Activated naive CD4-positive, alpha-beta T cell treated with Interleukin-2 at 50 U/mL for 16 hours (primary cell): ENCODE data around the gene C3.
"Not testable (repeated sequence)": the region's sequence is repeated elsewhere in the genome, so short reads cannot be mapped to it uniquely, and the experiment has no call there.

Experiments
- DNase-seq: peaks from one replicate; pipeline ENCODE4 v3.0.0-alpha.2; 2020

The C3 gene

DNA sequence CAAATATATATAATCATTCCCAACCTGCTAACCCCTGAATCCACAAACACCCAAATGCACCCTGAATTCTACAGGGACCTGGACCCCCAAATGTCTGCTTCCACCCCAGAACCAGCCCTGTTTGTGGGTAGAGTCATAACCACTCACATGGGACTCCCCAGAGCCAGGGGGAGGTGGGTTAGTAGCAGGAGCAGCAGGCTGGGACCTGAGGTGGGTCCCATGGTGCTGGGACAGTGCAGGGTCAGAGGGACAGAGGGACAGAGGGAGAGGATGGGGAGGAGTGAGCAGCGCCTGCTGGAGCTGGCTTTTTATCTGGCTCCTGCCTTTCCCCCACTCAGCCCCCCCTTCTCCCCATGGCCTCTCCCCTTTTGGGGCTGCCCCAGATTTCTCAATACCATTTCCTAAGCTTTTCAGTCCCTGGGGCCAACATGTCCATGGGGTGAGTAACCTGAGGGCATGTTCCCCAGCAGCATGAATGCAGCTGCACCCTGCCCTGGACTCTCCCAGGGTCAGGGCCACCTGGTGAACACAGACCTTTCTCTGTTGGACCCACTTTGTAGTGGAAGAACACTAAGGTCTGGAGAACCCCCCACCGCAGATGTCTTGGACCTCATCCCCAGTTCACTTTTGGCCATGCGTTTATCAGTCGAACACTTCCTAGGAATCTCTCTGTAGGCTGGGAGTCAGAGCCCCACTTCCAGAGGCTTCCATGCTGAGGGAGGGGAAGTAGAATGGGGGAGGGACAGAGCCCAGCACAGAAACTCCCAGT lies at the start of gene C3:
Gene C3 (minus strand): TSS at position 282 of the 769 bp plus-strand sequence. CDS start 61 bp downstream, at position 221.
- no peak for DNase-seq

DNA sequence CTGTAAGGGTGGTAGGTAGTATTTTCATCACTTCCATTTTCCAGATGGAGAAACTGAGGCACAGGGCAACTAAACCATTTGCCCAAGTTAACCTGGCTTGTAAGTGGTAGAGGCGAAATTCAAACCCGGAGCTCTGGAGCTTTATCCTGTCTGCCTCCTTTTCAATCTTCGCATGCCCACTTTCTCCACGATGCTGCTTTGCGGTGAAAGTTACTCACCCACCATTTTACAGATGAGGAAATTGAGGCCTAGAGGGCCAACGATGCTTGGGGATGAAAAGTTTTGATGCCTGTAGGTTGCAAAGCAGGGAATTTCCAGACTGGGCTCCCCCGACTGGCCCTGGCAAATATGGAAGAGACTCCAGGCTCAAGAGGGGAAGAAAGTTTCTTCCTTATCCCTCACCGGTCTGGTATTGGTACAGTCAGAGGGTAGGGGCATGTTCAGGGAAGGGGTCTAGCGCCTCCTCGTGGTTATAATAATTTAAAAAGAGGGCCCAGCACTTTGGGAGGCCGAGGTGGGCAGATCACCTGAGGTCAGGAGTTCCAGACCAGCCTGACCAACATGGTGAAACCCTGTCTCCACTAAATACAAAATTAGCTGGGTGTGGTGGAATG lies 48.7 kb upstream of the C3 start:
- no peak for DNase-seq

DNA sequence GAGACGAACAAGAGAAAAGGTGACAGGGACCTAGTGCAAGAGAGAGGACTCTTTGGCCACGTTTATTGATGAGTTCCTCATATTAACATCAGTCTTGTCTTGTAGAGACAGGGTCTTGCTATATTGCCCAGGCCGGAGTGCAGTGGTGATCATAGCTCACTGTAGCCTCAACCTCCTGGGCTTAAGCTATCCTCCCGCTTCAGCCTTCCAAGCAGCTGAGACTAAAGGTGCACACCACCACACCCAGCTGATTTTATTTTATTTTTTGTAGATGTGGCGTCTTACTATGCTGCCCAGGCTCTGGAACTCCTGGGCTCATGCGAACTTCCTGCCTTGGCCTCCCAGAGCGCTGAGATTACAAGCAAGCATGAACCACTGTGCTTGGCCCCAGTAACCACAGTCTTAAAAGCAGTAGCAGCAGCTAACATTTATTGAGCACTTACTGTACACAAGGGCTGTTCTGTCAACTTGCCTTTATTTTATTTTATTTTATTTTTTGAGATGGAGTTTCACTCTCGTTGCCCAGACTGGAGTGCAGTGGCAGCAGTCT lies 47.9 kb upstream of the C3 start:
- DNase-seq: peak; percentile 11

DNA sequence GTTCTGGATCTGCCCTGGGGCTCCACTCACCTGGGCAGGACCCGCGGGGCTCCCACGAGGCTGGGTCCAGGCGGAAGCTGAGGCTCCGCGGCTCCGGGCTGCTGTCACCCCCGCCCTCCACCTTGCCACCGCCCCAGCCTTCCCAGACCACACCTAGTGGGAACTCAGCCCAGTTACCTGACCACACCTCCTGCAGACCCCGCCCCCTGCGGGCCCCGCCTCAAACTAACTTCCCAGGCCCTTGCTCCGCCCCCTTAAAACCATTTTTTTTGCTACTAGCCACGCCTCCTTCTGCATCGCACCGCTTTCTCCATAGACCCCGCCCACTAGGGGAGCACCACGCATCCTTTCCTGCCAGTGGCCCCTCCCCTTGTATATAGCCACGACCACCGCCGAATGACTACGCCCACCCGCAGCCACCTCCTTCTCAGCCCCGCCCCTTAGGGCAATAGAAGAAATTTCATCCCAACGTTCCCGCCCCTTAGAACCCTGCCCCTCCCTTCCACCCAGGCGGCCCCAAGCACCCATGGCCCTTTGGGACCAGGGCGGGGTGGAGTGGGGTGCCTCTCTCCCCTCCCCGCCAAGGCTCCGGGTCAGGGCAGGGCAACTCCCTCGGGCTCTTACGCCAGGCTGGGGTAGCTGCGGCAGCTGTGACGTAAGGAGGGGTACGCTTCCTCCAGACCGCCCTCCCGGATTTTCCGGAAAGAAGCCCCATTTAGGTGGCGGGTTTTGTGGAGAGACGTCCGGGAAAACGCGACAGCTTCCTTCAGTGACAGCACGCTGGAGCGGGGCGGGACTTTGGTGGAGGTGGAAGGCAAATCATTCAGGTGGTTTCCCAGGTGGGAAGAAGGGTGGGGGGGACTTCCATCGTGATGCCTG lies 47.1 kb upstream of the C3 start, which contains the start of gene SH2D3A:
Gene SH2D3A (minus strand): TSS at position 79 of the 879 bp plus-strand sequence. CDS start 3,687 bp downstream, outside the sequence.
- DNase-seq: peak; percentile 92

DNA sequence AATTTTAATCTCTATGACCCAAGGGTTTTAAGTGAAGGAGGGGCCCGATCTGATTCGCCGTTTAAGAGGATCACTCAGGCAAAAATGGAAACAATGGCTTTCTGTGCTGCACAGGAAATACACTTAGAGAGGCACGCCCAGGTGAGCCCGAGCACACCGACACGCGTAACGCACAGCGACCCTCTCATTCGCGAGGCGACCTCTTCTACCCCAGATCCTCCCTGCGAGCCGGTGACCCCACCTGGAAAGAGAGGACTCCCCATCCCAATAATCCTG lies 46.6 kb upstream of the C3 start:
- no peak for DNase-seq

DNA sequence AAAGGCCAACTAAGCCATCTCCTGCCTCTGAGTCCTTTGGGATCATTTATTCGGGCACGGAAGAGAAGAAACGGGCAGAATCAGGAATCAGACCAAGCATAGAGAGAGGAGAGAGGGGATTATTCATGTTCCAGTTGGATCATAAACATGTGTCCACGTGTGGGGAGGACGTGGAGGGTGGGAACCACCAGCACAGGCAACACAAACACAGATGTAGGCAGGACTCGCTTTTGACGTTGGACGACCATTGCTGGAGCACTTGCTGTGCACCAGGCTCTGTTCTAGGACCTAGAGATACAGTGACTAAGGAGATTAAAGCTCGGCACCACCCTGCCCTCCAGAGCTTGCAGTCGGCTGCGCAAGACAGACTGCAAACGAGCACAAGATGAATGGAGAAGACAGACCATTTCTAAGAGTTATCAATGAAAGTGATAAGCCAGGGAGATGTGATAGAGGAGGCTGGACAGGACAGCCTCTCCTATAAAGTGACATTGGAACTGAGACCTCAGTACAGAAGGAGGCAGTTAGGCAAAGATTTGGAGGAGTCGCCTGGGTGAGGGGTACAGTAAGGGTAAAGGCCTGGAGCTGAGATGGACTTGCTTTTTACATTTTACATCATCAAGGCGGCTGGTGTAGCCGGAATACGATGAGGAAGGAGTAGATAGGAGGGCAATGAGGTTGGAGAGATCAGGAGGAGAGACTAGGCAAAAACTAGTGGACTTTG lies 46.1 kb upstream of the C3 start:
- DNase-seq: peak; percentile 11

DNA sequence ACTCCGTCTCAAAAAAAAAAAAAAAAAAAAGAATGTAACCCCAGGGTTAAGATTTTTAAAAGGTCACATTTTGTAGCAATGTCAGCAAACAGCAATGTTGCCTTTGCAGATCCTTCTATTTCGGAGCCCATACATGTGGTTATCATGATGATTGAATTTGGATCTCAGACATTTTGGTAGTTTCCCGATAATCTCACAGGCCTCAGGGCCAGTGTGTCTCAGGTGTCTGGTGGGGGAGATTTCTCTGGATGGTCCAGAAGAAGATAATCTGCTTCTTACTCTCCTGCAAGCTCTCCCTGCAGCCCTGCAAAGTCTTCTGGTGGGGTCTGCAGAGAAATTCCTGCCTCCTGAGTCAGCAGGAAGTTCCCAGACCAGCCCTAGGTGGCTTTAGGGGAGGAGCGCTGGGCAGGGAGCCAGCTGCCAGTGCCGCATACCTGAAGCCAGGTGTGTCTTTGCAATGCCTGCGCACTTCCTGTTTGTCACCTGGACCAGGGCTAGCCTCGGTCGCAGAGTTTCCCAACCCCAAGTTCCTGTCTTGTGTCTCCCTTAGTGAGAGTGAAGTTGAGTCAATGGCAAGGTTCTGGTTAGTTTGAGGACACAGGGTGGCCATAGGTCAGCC lies 45.4 kb upstream of the C3 start:
- DNase-seq: no peak

DNA sequence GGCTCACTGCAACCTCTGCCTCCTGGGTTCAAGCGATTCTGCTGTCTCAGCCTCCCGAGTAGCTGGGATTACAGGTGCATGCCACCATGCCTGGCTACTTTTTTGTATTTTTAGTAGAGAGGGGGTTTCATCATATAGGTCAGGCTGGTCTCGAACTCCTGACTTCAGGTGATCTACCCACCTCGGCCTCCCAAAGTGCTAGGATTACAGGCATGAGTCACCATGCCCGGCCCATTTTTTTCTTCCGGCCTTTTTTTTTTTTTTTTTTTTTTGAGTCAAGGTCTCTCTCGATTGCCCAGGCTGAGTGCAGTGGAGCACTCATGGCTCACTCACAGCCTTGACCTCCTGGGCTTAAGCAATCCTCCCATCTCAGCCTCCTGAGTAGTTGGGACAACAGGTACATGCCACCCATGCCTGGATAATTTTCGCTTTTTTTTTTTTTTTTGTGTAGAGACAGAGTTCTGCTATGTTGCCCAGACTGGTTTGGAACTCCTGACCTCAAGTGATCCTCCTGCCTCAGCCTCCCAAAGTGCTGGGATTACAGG lies 41.9 kb upstream of the C3 start:
- DNase-seq: not testable (repeated sequence)

DNA sequence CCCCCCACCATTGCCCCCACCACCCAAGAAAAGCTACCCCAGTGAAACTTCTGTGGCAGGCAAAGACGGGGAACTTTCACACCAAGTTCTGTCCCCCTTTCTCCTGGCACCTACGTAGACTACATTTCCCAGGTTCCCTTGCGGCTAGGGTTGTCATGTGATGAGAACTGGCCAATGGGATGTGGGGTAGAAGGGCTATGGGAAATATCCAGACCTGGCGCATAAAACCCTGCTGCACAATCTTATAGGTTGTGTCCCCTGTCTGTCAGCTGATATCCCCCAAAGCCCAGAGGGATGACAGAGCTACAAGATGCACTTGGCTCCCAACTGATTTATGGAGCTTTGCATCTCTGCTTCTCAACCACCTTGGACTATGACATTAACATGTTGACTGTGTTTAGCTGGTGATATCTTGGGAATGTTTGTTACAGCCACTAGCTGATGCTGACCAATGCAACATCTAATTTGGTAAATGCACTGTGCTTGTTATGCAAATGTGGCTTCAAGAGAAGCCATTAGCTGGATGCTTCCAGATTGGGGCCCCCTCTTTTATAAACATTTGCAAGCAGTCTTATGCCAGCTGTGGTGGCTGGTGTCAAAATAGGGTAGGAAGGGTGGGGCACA lies 40.7 kb upstream of the C3 start:
- DNase-seq: no peak

DNA sequence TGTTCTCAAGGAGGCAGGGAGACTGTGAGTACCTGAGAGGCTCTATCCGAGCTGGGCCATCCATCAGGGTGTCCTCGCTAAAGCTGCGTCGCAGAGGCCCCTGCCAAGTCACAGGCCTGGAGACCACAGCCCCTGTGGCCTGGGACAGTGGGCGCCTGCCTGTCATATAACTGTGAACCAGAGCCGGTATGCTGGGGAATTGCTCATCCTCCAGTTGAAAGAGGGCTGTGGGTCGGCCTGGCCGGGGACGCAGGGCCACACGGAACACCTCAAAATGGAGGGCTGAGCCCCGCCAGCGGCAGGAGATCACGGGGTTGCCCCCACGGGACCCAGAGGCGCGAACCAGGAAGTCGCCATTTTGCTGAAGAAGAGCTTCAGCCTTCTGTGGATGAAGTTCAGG lies 40.2 kb upstream of the C3 start:
- DNase-seq: no peak

DNA sequence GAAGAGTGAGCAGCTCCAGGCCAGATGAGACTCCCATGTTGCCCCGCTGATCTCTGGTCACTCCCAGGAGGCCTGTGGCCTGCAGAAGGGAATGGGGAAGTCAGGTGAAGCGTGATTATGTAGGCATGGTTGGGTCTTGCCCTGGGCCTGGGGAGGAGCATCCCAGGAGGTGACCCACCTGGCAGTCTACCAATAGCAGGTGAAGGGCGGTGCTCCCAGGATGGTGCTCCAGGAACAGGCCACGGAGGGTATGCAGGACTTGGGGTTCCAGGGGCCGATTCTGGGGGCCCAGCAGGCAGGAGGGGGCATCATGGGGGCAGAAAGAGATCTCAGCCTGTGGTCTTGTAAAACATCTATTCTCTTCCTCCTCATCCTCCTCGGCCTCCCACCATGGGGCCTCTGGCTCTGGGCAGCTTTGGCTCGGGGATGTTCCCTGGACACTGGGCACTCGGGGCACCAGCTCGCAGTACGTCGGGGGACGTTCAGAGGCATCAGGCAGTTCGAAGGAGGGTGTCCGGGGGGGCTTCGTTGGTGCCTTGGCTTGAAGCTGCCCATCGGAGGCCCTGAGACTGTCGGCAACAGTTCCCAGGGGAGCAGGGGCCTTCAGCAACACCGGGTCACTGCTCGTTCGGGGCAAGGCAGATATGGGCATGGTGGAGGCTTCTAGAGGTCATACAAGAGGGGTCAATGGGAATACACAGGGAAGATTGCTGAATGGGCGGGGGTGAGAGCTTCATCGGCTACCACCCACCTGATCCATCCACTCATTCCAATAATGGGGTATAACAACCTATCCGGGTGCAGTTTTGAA lies 34.4 kb upstream of the C3 start:
- DNase-seq: no peak

DNA sequence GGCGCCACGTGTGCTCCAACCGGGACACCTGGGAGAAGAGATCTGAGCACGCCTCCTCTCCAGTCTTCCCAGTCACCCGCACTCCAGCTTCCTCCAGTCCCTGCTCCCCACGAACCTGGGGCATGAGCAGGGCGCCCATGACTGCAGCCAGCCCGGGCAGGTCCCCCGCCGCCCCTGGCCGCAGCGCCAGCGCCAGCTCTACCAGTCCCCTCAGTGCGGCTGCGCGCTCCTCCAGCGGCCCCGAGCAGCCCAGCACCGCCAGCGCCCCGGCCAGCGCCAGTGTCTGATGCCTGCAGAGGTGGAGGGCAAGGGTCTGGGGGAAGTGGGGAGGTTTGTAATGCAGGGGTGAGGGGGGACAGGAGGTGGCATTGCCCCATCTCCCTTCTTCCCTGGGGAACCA lies 33.7 kb upstream of the C3 start:
- DNase-seq: no peak

DNA sequence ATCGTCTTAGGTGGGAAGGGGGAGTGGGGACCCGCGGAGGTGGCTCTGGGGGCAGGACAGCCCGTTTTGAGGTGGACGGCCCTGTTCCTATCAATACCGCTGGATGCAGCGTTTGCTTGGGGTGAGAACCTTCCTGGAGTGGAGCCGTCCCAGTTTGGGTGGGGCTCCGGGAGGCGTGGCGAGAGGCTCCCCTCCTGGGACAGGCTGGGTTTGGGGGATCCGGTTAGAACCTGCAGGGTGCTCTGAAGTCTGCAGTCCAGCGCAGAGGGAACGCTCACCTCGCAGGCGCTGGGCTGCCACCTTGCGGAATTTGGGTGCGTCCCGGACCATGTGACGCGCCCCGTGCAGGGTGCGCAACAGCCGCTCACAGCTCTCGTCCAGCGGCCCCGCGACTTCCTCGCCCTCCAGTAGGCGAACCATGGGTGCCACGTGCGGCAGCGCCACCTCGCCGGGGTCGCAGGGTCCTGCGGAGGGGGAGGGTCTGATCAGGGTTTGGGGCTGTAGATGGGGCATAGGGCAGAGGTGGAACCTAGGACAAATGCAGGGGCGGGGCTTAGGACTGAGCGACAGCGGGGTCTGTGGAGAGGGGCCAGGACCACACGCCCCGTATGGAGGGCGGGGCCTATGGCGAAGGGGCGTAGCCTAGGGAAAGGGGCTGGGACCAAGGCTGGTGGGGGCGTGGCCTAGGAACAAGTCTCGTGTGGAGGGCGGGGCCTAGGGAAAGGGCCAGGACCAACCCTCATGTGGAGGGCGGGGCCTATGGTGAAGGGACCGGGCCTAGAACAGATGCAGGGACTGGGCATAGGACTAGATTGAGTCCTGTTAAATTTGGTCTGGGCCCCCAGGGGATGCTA lies 33.0 kb upstream of the C3 start:
- peak; percentile 79 for DNase-seq

DNA sequence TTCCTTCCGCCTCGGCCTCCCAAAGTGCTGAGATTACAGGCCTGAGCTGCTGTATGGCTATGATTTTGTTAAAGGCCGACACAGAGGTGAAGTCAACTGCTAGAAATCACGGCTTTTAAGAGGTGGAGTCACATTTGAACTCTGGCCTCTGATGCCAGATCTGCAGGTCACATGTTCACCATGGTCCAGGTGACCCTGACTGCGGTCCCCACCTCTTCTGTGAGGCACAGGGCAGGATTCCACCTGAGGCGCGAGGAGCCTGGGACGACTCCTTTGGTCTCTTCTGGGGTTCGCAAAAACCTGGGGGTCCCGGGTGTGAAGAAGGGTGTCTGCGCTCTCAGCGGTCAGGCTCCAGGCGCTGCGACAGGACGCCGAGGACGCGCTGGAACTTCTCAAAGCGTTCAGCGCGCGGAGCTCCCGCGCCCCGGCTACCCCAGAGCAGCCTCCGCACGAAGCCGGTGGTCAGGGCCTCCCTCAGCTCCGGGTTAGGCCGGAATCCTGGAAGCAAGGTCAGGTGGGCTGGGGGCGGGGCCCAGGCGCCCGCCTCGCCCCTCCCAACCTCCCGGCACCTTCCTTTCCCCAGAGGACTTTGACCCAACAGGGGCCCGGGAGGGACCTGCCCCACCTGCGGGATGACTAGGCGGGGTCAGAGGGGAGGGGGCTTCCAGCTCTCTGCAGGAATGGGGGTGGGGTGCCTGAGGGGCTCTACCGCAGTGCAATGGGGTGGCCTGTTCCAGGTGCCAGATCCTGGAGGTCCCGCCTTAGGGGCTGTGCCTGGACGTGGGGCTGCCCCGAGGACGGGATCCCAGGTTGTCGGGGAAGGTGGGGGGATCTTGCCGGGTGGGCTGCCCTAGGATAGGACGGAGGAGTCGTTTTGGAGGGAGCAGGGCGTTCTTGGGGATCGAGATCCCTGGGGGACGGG lies 32.1 kb upstream of the C3 start:
- DNase-seq: no peak

DNA sequence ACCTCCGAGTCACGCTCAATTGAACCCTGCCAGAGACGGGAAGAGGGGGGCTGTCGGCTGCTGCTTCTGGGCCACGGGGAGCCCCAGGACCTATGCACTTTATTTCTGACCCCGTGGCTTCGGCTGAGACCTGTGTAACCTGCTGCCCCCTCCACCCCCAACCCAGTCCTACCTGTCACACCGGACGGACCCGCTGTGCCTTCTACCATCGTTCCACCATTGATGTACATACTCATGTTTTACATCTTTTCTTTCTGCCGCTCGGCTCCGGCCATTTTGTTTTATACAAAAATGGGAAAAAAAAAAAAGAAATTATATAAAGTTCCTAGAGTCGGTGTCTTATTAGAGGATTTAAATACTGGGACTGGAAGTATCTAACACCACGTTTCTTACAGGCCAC lies 30.7 kb upstream of the C3 start:
- no peak for DNase-seq

DNA sequence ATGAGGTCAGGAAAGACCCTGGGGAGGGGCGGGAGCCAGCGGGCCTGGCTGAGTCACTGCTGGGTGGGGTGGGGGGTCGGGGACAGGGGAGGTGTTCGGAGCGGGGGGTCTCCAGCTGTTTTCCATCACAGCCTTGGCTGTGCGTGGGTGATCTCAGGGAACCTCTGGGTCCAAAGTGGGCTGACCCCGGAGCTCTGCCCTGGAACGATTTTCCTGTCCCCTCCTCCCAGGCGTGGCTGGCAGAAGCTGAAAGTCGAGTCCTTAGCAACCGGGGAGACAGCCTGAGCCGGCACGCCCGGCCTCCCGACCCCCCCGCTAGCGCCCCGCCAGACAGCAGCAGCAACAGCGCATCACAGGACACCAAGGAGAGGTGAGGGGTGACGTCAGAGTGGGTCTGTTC lies 29.6 kb upstream of the C3 start:
- DNase-seq: no peak

DNA sequence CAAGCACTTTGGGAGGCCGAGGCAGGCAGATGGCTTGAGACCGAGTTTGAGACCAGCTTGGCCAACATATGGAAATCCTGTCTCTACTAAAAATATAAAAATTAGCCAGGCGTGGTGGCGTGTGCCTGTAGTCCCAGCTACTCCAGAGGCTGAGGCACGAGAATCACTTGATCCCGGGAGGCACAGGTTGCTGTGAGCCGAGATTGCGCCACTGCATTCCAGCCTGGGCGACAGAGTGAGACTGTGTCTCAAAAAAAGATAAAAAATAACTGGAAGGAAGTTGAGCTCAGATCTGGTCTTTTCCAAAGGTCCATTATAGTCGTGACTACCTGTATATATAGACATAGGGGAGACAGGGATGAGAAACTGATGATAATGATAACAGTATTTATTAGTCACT lies 28.1 kb upstream of the C3 start:
- DNase-seq: not testable (repeated sequence)

DNA sequence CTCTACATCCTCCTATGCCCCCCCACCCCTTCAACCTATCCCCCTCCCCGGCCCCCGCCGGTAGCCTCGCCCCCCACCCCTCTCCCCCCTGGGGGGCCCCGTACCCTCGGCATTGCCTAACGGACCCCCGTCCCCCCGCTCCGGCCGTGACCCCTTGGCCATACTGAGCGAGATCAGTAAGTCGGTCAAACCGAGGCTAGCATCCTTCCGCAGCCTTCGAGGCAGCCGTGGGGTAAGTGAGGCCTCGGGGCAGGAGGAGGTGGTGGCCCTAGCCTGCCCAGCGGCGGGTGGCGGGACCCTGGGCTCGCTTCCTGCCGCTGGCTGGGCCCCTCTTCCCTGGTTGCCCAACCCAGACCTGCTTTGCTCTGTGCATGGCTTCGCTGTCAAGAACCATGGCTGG lies 25.5 kb upstream of the C3 start:
- DNase-seq: no peak
